ENCODE data around the gene TEAD1. TPM values are rescaled to one million over a fixed set of nuclear protein-coding genes. Genes with fewer than 3 reads are reported as not detected.

Gene TEAD1
- total RNA-seq, 2 experiments from 2014 or later, result 0.11 TPM; not detected in 1

- ChIA-PET CTCF (no interaction called here), POLR2A (interaction anchor here (1.0 kb wide), 1 partner anchor 213 kb away, joined by 3 read pairs; no protein-coding TSS in a partner anchor)
- Mint-ChIP-seq H3K4me1 (ENCODE audit: low read depth) (peaks cover 6% of the 10 kb centered on the region), H3K9me3 (no peaks in the 10 kb centered on the region), H3K36me3 (ENCODE audit: low read depth) (no peaks in the 10 kb centered on the region), H3K4me3 (no peak overlapping the region), H3K27ac (no peak overlapping the region), H3K27me3 (peaks cover 84% of the 10 kb centered on the region)
- DNase-seq (peak in 2 of 14 experiments; percentile 9 to 29), ATAC-seq (ENCODE audit: poor library complexity) (peak; percentile 9)
- Histone ChIP-seq H3K27ac (ENCODE audit: low read depth in 1 of 2, low read length in 2 of 2) (no peak overlapping the region), H3K4me1 (ENCODE audit: insufficient read depth, low read length) (peaks cover 12% of the 10 kb centered on the region), H3K36me3 (ENCODE audit: insufficient read depth, low read length) (no peaks in the 10 kb centered on the region), H3K4me3 (ENCODE audit: low read length) (no peak overlapping the region), H3K27me3 (ENCODE audit: control insufficient read depth in 1 of 2, insufficient read depth in 2 of 2, low read length in 2 of 2) (peaks cover 48 to 85% of the 10 kb centered on the region in 2 experiments), H3K9me3 (ENCODE audit: control insufficient read depth in 1 of 2, insufficient read depth in 1 of 2, low read length in 2 of 2) (peaks cover 0 to 11% of the 10 kb centered on the region in 2 experiments)
- TF ChIP-seq, protein P1, sequence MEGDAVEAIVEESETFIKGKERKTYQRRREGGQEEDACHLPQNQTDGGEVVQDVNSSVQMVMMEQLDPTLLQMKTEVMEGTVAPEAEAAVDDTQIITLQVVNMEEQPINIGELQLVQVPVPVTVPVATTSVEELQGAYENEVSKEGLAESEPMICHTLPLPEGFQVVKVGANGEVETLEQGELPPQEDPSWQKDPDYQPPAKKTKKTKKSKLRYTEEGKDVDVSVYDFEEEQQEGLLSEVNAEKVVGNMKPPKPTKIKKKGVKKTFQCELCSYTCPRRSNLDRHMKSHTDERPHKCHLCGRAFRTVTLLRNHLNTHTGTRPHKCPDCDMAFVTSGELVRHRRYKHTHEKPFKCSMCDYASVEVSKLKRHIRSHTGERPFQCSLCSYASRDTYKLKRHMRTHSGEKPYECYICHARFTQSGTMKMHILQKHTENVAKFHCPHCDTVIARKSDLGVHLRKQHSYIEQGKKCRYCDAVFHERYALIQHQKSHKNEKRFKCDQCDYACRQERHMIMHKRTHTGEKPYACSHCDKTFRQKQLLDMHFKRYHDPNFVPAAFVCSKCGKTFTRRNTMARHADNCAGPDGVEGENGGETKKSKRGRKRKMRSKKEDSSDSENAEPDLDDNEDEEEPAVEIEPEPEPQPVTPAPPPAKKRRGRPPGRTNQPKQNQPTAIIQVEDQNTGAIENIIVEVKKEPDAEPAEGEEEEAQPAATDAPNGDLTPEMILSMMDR (IDR thresholded peaks at IDR 0.05), result no peak
- intact Hi-C loops (cut with DNase I, micrococcal nuclease), result no loop called here
These were observed 332 bp downstream of the TEAD1 start for GRCh38 chr11:12674571-12674935.

DNA sequence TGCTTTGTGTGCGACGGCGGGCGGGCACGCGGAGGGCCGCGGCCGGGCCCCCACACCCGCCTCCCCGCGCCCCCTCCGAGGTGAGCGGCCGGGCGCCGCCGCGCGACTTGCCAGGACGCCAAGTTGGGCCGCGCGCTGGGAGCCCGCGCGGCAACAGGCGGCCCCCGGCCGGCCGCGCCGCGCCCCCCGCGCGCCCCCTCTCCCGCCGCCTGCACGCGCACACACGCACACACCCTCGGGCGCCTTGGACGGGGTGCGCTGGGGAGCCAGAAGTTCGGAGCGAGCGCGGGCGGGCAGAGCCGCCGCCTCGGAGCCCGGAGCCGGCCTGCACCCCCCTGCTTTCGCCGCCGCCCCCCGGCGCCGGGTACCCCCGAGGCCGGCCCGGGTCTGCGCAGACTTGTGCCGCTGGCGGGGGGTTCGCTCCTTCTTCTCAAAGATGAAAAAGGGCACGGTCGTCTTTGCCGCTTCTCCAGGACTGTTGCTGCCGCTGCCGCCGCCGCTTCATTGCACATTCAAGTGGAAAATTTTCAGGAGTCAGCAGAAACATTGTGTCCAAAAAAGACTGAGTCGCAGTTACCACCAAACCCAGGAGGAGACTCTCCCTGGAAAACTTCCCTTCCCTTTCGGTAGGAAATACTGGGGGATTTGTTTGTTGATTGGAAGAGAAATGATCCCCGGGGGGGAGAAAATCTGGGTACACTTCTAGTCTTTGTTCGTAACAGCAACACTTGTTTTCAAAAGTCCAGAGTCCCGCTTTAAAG, 895 bp downstream of the TEAD1 start:
- Mint-ChIP-seq H3K36me3 (ENCODE audit: low read depth) (no peaks in the 10 kb centered on the region), H3K4me1 (ENCODE audit: low read depth) (peaks cover 8% of the 10 kb centered on the region), H3K27me3 (peaks cover 81% of the 10 kb centered on the region), H3K9me3 (no peaks in the 10 kb centered on the region), H3K27ac (peak overlapping the region; percentile 43), H3K4me3 (peak overlapping the region; percentile 79)
- no peak overlapping the region for H3K27ac ChIP-seq (ENCODE audit: low read depth in 1 of 2, low read length in 2 of 2)
- H3K4me1 ChIP-seq (ENCODE audit: insufficient read depth, low read length), result peaks cover 13% of the 10 kb centered on the region
- H3K36me3 ChIP-seq (ENCODE audit: insufficient read depth, low read length), result no peaks in the 10 kb centered on the region
- ChIA-PET POLR2A (no interaction called here), CTCF (no interaction called here)
- no peak for ATAC-seq (ENCODE audit: poor library complexity)
- H3K9me3 ChIP-seq (ENCODE audit: control insufficient read depth in 1 of 2, insufficient read depth in 1 of 2, low read length in 2 of 2), result peaks cover 0 to 11% of the 10 kb centered on the region in 2 experiments
- peaks cover 48 to 85% of the 10 kb centered on the region in 2 experiments for H3K27me3 ChIP-seq (ENCODE audit: control insufficient read depth in 1 of 2, insufficient read depth in 2 of 2, low read length in 2 of 2)
- intact Hi-C loops (cut with DNase I, micrococcal nuclease), result no loop called here
- DNase-seq, result peak in 2 of 14 experiments; percentile 17 to 23
- TF ChIP-seq, protein P1 (IDR thresholded peaks at IDR 0.05), result no peak
- no peak overlapping the region for H3K4me3 ChIP-seq (ENCODE audit: low read length)

DNA sequence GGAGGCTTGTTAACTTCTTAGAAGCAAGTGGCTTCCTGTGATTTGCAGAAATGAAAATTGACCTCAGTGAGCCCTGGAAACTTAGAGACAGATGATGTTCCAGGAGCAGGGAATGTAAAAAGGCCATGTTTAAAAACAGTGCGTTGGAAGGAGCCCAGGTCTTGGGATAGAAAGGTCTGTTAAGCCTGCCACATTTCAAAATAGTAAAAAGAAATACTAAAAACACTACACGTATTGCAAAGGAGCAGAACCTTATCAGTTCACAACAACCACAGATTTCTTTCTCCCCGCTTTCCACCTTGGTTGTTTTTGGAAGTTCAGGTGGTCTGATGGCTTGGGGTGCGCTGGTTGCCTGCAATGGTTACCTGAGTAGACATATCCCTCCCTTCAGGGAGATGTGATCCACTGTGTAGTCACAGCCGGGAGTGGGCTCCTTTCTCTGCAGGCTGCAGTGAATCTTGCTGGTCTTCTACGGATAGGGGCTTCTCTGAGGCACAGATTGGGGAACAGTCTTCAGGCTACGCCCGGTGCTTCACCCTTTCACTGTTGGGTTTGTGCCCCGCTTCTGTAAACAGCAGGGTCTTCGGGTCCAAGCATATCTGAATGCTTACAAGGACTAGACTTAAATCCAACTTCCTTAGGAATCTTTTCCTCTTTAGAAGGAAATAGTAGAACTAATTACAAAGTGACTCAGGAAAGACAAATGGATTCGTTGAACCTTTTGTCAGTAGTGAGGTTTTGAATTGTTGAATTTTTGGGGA, 1.9 kb downstream of the TEAD1 start:
- Histone ChIP-seq H3K4me3 (ENCODE audit: low read length) (no peak overlapping the region), H3K9me3 (ENCODE audit: control insufficient read depth in 1 of 2, insufficient read depth in 1 of 2, low read length in 2 of 2) (peaks cover 0 to 7% of the 10 kb centered on the region in 2 experiments), H3K27ac (ENCODE audit: low read depth in 1 of 2, low read length in 2 of 2) (no peak overlapping the region), H3K36me3 (ENCODE audit: insufficient read depth, low read length) (no peaks in the 10 kb centered on the region), H3K27me3 (ENCODE audit: control insufficient read depth in 1 of 2, insufficient read depth in 2 of 2, low read length in 2 of 2) (peaks cover 51 to 85% of the 10 kb centered on the region in 2 experiments), H3K4me1 (ENCODE audit: insufficient read depth, low read length) (peaks cover 19% of the 10 kb centered on the region)
- H3K27ac Mint-ChIP-seq, result no peak overlapping the region
- peaks cover 81% of the 10 kb centered on the region for H3K27me3 Mint-ChIP-seq
- POLR2A ChIA-PET, result no interaction called here
- TF ChIP-seq, protein P1 (IDR thresholded peaks at IDR 0.05), result no peak
- H3K9me3 Mint-ChIP-seq, result no peaks in the 10 kb centered on the region
- CTCF ChIA-PET, result no interaction called here
- no peak for ATAC-seq (ENCODE audit: poor library complexity)
- peak overlapping the region; percentile 66 for H3K4me3 Mint-ChIP-seq
- H3K36me3 Mint-ChIP-seq (ENCODE audit: low read depth), result no peaks in the 10 kb centered on the region
- DNase-seq, result no peak
- intact Hi-C loops (cut with DNase I, micrococcal nuclease), result no loop called here
- peaks cover 16% of the 10 kb centered on the region for H3K4me1 Mint-ChIP-seq (ENCODE audit: low read depth)
